NCI-H1694 treated with DMSO at 0.1 percent for 48 hours (cell line): Measurements from ENCODE around the gene KRTAP27-1.

ENCODE experiments used
- DNase-seq: peaks from one replicate; lab custom pipeline; 2025; lab: John Stamatoyannopoulos, UW

The KRTAP27-1 gene

GRCh38 chr21:30337276-30337744, at the start of gene KRTAP27-1:
Gene KRTAP27-1, minus strand, starts transcription at chr21:30337694. Its CDS starts 26 bp downstream, at chr21:30337668.
- no peak for DNase-seq

- no peak for DNase-seq
These were observed 44.7 kb upstream of the KRTAP27-1 start for GRCh38 chr21:30382201-30382600.

- no peak for DNase-seq
These were observed 34.8 kb upstream of the KRTAP27-1 start, which contains the start of gene KRTAP13-2 for GRCh38 chr21:30372139-30372770. Gene KRTAP13-2, minus strand, starts transcription at chr21:30372271. Its CDS starts 58 bp downstream, at chr21:30372213.

GRCh38 chr21:30355906-30356305, 18.4 kb upstream of the KRTAP27-1 start:
- no peak for DNase-seq

GRCh38 chr21:30354308-30355005, 17.0 kb upstream of the KRTAP27-1 start:
- DNase-seq = no peak

- no peak for DNase-seq
These were observed 14.0 kb upstream of the KRTAP27-1 start for GRCh38 chr21:30351534-30351933.

- DNase-seq = no peak
These were observed 12.1 kb upstream of the KRTAP27-1 start for GRCh38 chr21:30349572-30349971.

- DNase-seq = no peak
These were observed 11.0 kb upstream of the KRTAP27-1 start, which contains the start of gene KRTAP23-1 for GRCh38 chr21:30348506-30348905. Gene KRTAP23-1, minus strand, starts transcription at chr21:30348606. Its CDS starts 0 bp downstream, at chr21:30348606.

GRCh38 chr21:30345014-30345413, 7.5 kb upstream of the KRTAP27-1 start:
- DNase-seq = no peak

- DNase-seq = peak; percentile 21
These were observed 3.5 kb upstream of the KRTAP27-1 start for GRCh38 chr21:30340714-30341573.

- DNase-seq = no peak
These were observed 1.2 kb upstream of the KRTAP27-1 start for GRCh38 chr21:30338717-30339116.

GRCh38 chr21:30337772-30338171, 278 bp upstream of the KRTAP27-1 start:
- DNase-seq = no peak

GRCh38 chr21:30336596-30336995, 898 bp downstream of the KRTAP27-1 start:
- DNase-seq = no peak

GRCh38 chr21:30333736-30334135, 3.8 kb downstream of the KRTAP27-1 start:
- no peak for DNase-seq

- DNase-seq = no peak
These were observed 4.8 kb downstream of the KRTAP27-1 start for GRCh38 chr21:30332681-30333080.

- DNase-seq = no peak
These were observed 8.2 kb downstream of the KRTAP27-1 start for GRCh38 chr21:30329203-30329875.

GRCh38 chr21:30326390-30326789, 11.1 kb downstream of the KRTAP27-1 start:
- no peak for DNase-seq

- no peak for DNase-seq
These were observed 17.3 kb downstream of the KRTAP27-1 start, which contains the start of gene KRTAP26-1 for GRCh38 chr21:30320215-30320614. Gene KRTAP26-1, minus strand, starts transcription at chr21:30320315. Its CDS starts 280 bp downstream, at chr21:30320035.

GRCh38 chr21:30315701-30316100, 21.8 kb downstream of the KRTAP27-1 start:
- no peak for DNase-seq

- no peak for DNase-seq
These were observed 30.6 kb downstream of the KRTAP27-1 start for GRCh38 chr21:30306884-30307283.

- DNase-seq = no peak
These were observed 32.4 kb downstream of the KRTAP27-1 start for GRCh38 chr21:30305136-30305535.

- DNase-seq = no peak
These were observed 48.3 kb downstream of the KRTAP27-1 start, which contains the start of gene KRTAP25-1 for GRCh38 chr21:30289215-30289614. Gene KRTAP25-1, minus strand, starts transcription at chr21:30289514. Its CDS starts 24 bp downstream, at chr21:30289490.
